Measurements from ENCODE around the gene ZKSCAN2. TPM values are rescaled to one million over a fixed set of nuclear protein-coding genes. Genes with fewer than 3 reads are reported as not detected.

Gene ZKSCAN2
- total and polyA plus RNA-seq, 2 of the 4 experiments (the other 2 are of a cell fraction): 1.6 to 3.8 TPM

DNA sequence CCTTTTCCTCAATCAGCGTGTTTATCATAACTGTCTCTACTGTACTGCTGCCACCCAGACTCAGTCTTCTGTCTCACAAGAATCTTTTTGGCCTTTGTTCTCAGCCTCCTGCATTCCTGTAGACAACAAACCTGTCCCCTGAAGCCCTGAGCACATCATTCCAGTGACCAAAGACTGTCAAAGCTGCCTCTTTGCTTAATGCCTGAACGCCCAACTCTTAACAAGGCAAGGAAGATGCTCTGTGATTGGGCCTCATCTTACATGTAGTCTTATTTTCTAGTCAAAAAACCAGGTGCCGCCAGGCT lies 70.2 kb downstream of the ZKSCAN2 start:
- in situ Hi-C loops (cut with MboI; ENCODE audit: low sequenced_read_pairs): no loop called here
- no peaks in the 10 kb centered on the region for H3K36me3 ChIP-seq (ENCODE audit: control insufficient read depth, insufficient read depth, low read length)
- CTCF ChIA-PET: interaction anchor here (0.7 kb wide), 1 partner anchor 38 kb away, joined by 3 read pairs; no protein-coding TSS in a partner anchor

More for the DNA sequence above, 70.2 kb downstream of the ZKSCAN2 start:
- no peak overlapping the region for H2BK5ac ChIP-seq (ENCODE audit: low read depth, low read length, poor library complexity, severe bottlenecking)
- no peak overlapping the region for H2BK15ac ChIP-seq (ENCODE audit: low read depth, low read length)
- H3K9me1 ChIP-seq (ENCODE audit: insufficient read depth, low read length): peaks cover 5% of the 10 kb centered on the region; the same call in 1 of the 2 replicates
- POLR2A ChIA-PET (ENCODE audit: unreplicated experiment): interaction anchor here (0.6 kb wide), 1 partner anchor 17 kb away, joined by 3 read pairs; no protein-coding TSS in a partner anchor
- H3K27ac ChIP-seq (ENCODE audit: insufficient read depth, low read length): no peak overlapping the region
- H2BK120ac ChIP-seq (ENCODE audit: low read depth, low read length): no peak overlapping the region
- H4K91ac ChIP-seq (ENCODE audit: insufficient read depth, low read depth, low read length): no peak overlapping the region
- H3K9ac ChIP-seq (ENCODE audit: low read depth, low read length): no peak overlapping the region
- no peaks in the 10 kb centered on the region for H3K9me3 ChIP-seq (ENCODE audit: control insufficient read depth, insufficient read depth, low read length)
- no peak overlapping the region for H2AFZ ChIP-seq (replicated peaks; ENCODE audit: low read length, poor library complexity)
- H2BK20ac ChIP-seq (ENCODE audit: low read depth, low read length): no peak overlapping the region
- no peaks in the 10 kb centered on the region for H3K4me1 ChIP-seq (ENCODE audit: control insufficient read depth, insufficient read depth, low read length)
- 88% methylated on average over 3 of the region's 3 CpGs; no CpG with 5 or more reads in 1 of the 2 experiments for WGBS, 2 experiments (ENCODE audit: extremely low coverage in 2 of 2, insufficient read length in 1 of 2)
- no TSS peak for BruUV-seq (replicated peaks)
- no peaks in the 10 kb centered on the region for H4K20me1 ChIP-seq (ENCODE audit: insufficient read depth, low read length)
- no peaks in the 10 kb centered on the region for H3K27me3 ChIP-seq (ENCODE audit: control insufficient read depth, insufficient read depth, low read length)
- no peak overlapping the region for H3K4ac ChIP-seq (ENCODE audit: low read depth, low read length)
- no peak overlapping the region for H3K14ac ChIP-seq (replicated peaks; ENCODE audit: low read depth, low read length)
- no peak overlapping the region for H4K8ac ChIP-seq (ENCODE audit: low read depth in 2 of 2, low read length in 2 of 2)
- intact Hi-C loops (cut with micrococcal nuclease) (no loop called here), dilution Hi-C loops (cut with HindIII; ENCODE audit: low sequenced_read_pairs, unreplicated experiment) (no loop called here)
- no peak overlapping the region for H2AK5ac ChIP-seq (ENCODE audit: low read depth, low read length)
- TF ChIP-seq, protein P1, sequence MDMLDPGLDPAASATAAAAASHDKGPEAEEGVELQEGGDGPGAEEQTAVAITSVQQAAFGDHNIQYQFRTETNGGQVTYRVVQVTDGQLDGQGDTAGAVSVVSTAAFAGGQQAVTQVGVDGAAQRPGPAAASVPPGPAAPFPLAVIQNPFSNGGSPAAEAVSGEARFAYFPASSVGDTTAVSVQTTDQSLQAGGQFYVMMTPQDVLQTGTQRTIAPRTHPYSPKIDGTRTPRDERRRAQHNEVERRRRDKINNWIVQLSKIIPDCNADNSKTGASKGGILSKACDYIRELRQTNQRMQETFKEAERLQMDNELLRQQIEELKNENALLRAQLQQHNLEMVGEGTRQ (IDR thresholded peaks at IDR 0.05; ENCODE audit: low read depth, low read length): no peak
- TF ChIP-seq CEBPB (IDR thresholded peaks at IDR 0.05; ENCODE audit: low read depth, low read length): no peak
- H3K4me2 ChIP-seq (ENCODE audit: low read depth, low read length): no peak overlapping the region
- no peak overlapping the region for H2AK9ac ChIP-seq (replicated peaks; ENCODE audit: low read depth, low read length, poor library complexity)
- H4K5ac ChIP-seq (ENCODE audit: low read depth, low read length): no peak overlapping the region
- ATAC-seq (ENCODE audit: low read depth): no peak
- H3K79me1 ChIP-seq (ENCODE audit: low read depth in 1 of 2, low read length in 2 of 2): no peaks in the 10 kb centered on the region
- no peak overlapping the region for H3K4me3 ChIP-seq (ENCODE audit: insufficient read depth, low read depth, low read length)
- H3K18ac ChIP-seq (ENCODE audit: low read depth, low read length): no peak overlapping the region
- no peak overlapping the region for H3K23ac ChIP-seq (ENCODE audit: low read depth, low read length)
- no peak overlapping the region for H3K56ac ChIP-seq (ENCODE audit: extremely low read depth, insufficient read depth, low read length)
- DNase-seq: no peak

Other genes starting within 250 kb of the ZKSCAN2 start
- 27.6 and 29.4 TPM in 2 replicates for gene ARHGAP17, start 242.5 kb downstream of the ZKSCAN2 start, total RNA-seq (2012; rRNA removed)
- 60.1 and 65.0 TPM in 2 replicates for gene ARHGAP17, start 242.5 kb downstream of the ZKSCAN2 start, polyA plus RNA-seq (2012; rRNA removed)
- 60.0 and 60.4 TPM in 2 replicates for gene LCMT1, start 146.1 kb downstream of the ZKSCAN2 start, total RNA-seq (2012; rRNA removed)
- gene LCMT1, start 146.1 kb downstream of the ZKSCAN2 start, polyA plus RNA-seq (2012; rRNA removed): 30.5 and 33.1 TPM in 2 replicates
- gene AQP8, start 40.9 kb downstream of the ZKSCAN2 start, total RNA-seq (2012; rRNA removed): not detected in 2 replicates
- gene AQP8, start 40.9 kb downstream of the ZKSCAN2 start, polyA plus RNA-seq (2012; rRNA removed): not detected in 2 replicates

Data from IMR-90 (cell line).